A549 (cell line): ENCODE measurements around the gene CDYL2. TPM values are rescaled to one million over a fixed set of nuclear protein-coding genes. Genes with fewer than 3 reads are reported as not detected.

Experiments used
- ATAC-seq, 2 experiments: fragments of 200-7000 bp in 1 of 2; fragments of >200 bp in 1 of 2; cut with Nextera tagmentation in 1 of 2; cut with Tn5 transposase in 1 of 2; 3 replicates each; pipeline versions ENCODE4 v1.8.0 to v1.9.1; 2018 to 2020; ENCODE audit warnings: mild to moderate bottlenecking in 1 of 2, moderate library complexity in 1 of 2
- CTCF ChIA-PET: fragments of 300-600 bp; sonication (Branson Sonifier 250); formaldehyde crosslinking; extraction: SDS; loops from one replicate; lab custom pipeline; 2021; ENCODE audit warnings: antibody characterized with exemption, inconsistent platforms; lab: Yijun Ruan, JAX
- POLR2A ChIA-PET: fragments of 350-600 bp; formaldehyde crosslinking; extraction: SDS; loops from one replicate; lab custom pipeline; 2021; ENCODE audit warnings: antibody characterized with exemption, inconsistent platforms; lab: Yijun Ruan, JAX
- DNase-seq, 2 experiments: peaks; one replicate each; pipeline versions ENCODE4 v3.0.0 to v3.0.0-alpha.2; 2011 to 2016; ENCODE audit warnings: low read depth in 1 of 2, low spot score in 1 of 2
- FAIRE-seq: peaks from 2 replicates; lab custom pipeline; 2011; peaks lifted over from hg19 to GRCh38; lab: Jason Lieb, UNC
- H3K27ac ChIP-seq, 2 experiments: fragments of >200 bp; sonication (Bioruptor Twin); formaldehyde crosslinking; 3 replicates each; pipeline ENCODE4 v1.5.1; 2016 to 2017
- H3K4me1 ChIP-seq: fragments of >200 bp; sonication (Bioruptor Twin); formaldehyde crosslinking; 3 replicates; pipeline ENCODE4 v1.6.1; 2016
- H3K4me2 ChIP-seq: fragments of >200 bp; sonication (Bioruptor Twin); formaldehyde crosslinking; 3 replicates; pipeline ENCODE4 v1.6.1; 2016
- H3K4me3 ChIP-seq: fragments of >200 bp; sonication (Bioruptor Twin); formaldehyde crosslinking; 3 replicates; pipeline ENCODE4 v1.5.1; 2016
- H3K9me3 ChIP-seq: fragments of >200 bp; sonication (Bioruptor Twin); formaldehyde crosslinking; 3 replicates; pipeline ENCODE4 v1.6.1; 2016
- CBX8 ChIP-seq: fragments of 200-600 bp; sonication (generic); IDR thresholded peaks from 2 replicates; pipeline ENCODE4 v1.6.1; 2016
- CHD4 ChIP-seq: fragments of 200-600 bp; sonication (generic); IDR thresholded peaks from 2 replicates; pipeline ENCODE4 v1.6.1; 2016; ENCODE audit warnings: antibody characterized with exemption, mild to moderate bottlenecking, borderline replicate concordance
- EHF ChIP-seq: fragments of 250-450 bp; sonication (Bioruptor Pico); IDR thresholded peaks from 2 replicates; pipeline ENCODE4 v1.5.0; 2020; ENCODE audit warnings: mild to moderate bottlenecking
- EHMT2 ChIP-seq: fragments of 200-600 bp; sonication (generic); IDR thresholded peaks from 2 replicates; pipeline ENCODE4 v1.6.1; 2016; ENCODE audit warnings: antibody characterized with exemption, low read depth, mild to moderate bottlenecking, moderate library complexity
- EP300 ChIP-seq, 2 experiments: fragments of >200 bp; sonication (Bioruptor Twin); formaldehyde crosslinking; IDR thresholded peaks; 2 replicates in 1 of 2; 3 replicates in 1 of 2; pipeline ENCODE4 v1.6.1; 2016 to 2017
- FOSB ChIP-seq: fragments of 250-450 bp; sonication (Bioruptor Pico); IDR thresholded peaks from 2 replicates; pipeline ENCODE4 v1.5.0; 2020; ENCODE audit warnings: mild to moderate bottlenecking, moderate library complexity
- FOXS1 ChIP-seq: fragments of 250-450 bp; sonication (Bioruptor Pico); IDR thresholded peaks from 2 replicates; pipeline ENCODE4 v1.5.0; 2020; ENCODE audit warnings: mild to moderate bottlenecking, moderate library complexity
- HEYL ChIP-seq: fragments of 250-450 bp; sonication (Bioruptor Pico); IDR thresholded peaks from 2 replicates; pipeline ENCODE4 v1.8.0; 2021; ENCODE audit warnings: mild to moderate bottlenecking, moderate library complexity
- HMGXB4 ChIP-seq: fragments of 250-450 bp; sonication (Bioruptor Pico); IDR thresholded peaks from 2 replicates; pipeline ENCODE4 v1.5.0; 2021; ENCODE audit warnings: mild to moderate bottlenecking, moderate library complexity, borderline replicate concordance
- HOXA7 ChIP-seq: fragments of 250-450 bp; sonication (Bioruptor Pico); IDR thresholded peaks from 2 replicates; pipeline ENCODE4 v1.5.0; 2020; ENCODE audit warnings: mild to moderate bottlenecking, moderate library complexity
- HOXB13 ChIP-seq: fragments of 250-450 bp; sonication (Bioruptor Pico); IDR thresholded peaks from 2 replicates; pipeline ENCODE4 v1.5.0; 2020; ENCODE audit warnings: low read depth, mild to moderate bottlenecking, moderate library complexity
- JUN ChIP-seq, 2 experiments: fragments of >200 bp; sonication (Bioruptor Twin); formaldehyde crosslinking; IDR thresholded peaks; 2 replicates in 1 of 2; 3 replicates in 1 of 2; pipeline ENCODE4 v1.6.1; 2016 to 2017
- JUNB ChIP-seq: fragments of >200 bp; sonication (Bioruptor Twin); formaldehyde crosslinking; IDR thresholded peaks from 2 replicates; pipeline ENCODE4 v1.6.1; 2016
- KDM1A ChIP-seq: fragments of 200-600 bp; sonication (generic); IDR thresholded peaks from 2 replicates; pipeline ENCODE4 v1.6.1; 2016; ENCODE audit warnings: low read depth, mild to moderate bottlenecking
- MAX ChIP-seq: IDR thresholded peaks from 2 replicates; pipeline ENCODE4 v1.6.1; 2012
- MAZ ChIP-seq: fragments of 150-350 bp; IDR thresholded peaks from 2 replicates; pipeline ENCODE4 v1.6.1; 2014; ENCODE audit warnings: antibody characterized with exemption, low read depth, low read length, borderline replicate concordance
- NPAS2 ChIP-seq: fragments of 250-450 bp; sonication (Bioruptor Pico); IDR thresholded peaks from 2 replicates; pipeline ENCODE4 v1.8.0; 2022; ENCODE audit warnings: mild to moderate bottlenecking, moderate library complexity, borderline replicate concordance
- PHF8 ChIP-seq: fragments of 200-600 bp; sonication (generic); IDR thresholded peaks from 2 replicates; pipeline ENCODE4 v1.6.1; 2016; ENCODE audit warnings: low read depth, mild to moderate bottlenecking, antibody characterized with exemption, moderate library complexity, borderline replicate concordance
- POLR2A ChIP-seq: IDR thresholded peaks from 2 replicates; pipeline ENCODE4 v1.6.1; 2012; ENCODE audit warnings: mild to moderate bottlenecking, low read length
- RARB ChIP-seq: fragments of 250-450 bp; sonication (Bioruptor Pico); IDR thresholded peaks from 2 replicates; pipeline ENCODE4 v1.8.0; 2021; ENCODE audit warnings: mild to moderate bottlenecking, moderate library complexity
- SMC3 ChIP-seq: fragments of >200 bp; sonication (Bioruptor Twin); formaldehyde crosslinking; IDR thresholded peaks from 3 replicates; pipeline ENCODE4 v1.6.1; 2018; ENCODE audit warnings: inconsistent platforms
- ZFP36 ChIP-seq: fragments of 450-650 bp; IDR thresholded peaks from 2 replicates; pipeline ENCODE4 v1.6.1; 2014; ENCODE audit warnings: borderline replicate concordance; ENCODE audit not compliant: partially characterized antibody
- ZNF302 ChIP-seq: fragments of 250-450 bp; sonication (Bioruptor Pico); IDR thresholded peaks from 2 replicates; pipeline ENCODE4 v1.9.0; 2021; ENCODE audit warnings: inconsistent platforms, mild to moderate bottlenecking, moderate library complexity
- ZSCAN20 ChIP-seq: fragments of 250-450 bp; sonication (Bioruptor Pico); IDR thresholded peaks from 2 replicates; pipeline ENCODE4 v1.8.0; 2022; ENCODE audit warnings: mild to moderate bottlenecking, moderate library complexity
- WGBS: methylation state at CpG from one replicate; pipeline ENCODE4 v1.1.6; 2017; ENCODE audit errors: missing lambda C conversion rate; 5-methylcytosine and 5-hydroxymethylcytosine counted together
- polyA plus RNA-seq, 4 experiments: library from polyadenylated mRNA; depleted of rRNA in 3 of 4; stranded (reverse); fragments of >200 nt; fragmentation: RNase III in 1 of 4; extraction: RNeasy Plus Mini Kit Qiagen cat#74134 plus additional on column Dnase treatment in 1 of 4; gene quantifications; 2 replicates in 3 of 4; 3 replicates in 1 of 4; pipeline ENCODE4 v1.2.3, GENCODE V29; 2011 to 2017
- TF ChIP-seq, protein P1 (sequence below): fragments of 150-350 bp; IDR thresholded peaks from 2 replicates; pipeline ENCODE4 v1.6.1; 2014; ENCODE audit warnings: low read depth, mild to moderate bottlenecking, low read length
- TF ChIP-seq, protein P2 (sequence below): fragments of 250-450 bp; sonication (Bioruptor Pico); IDR thresholded peaks from 2 replicates; pipeline ENCODE4 v1.5.0; 2020; ENCODE audit warnings: low read depth, mild to moderate bottlenecking, moderate library complexity
- TF ChIP-seq, protein P3 (sequence below): fragments of >200 bp; sonication (Bioruptor Twin); formaldehyde crosslinking; IDR thresholded peaks from 2 replicates; pipeline ENCODE4 v1.6.1; 2016

Gene CDYL2
- polyA plus RNA-seq, 2 of the 4 experiments (the other 2 are of a cell fraction): 0.05 to 0.10 TPM

GRCh38 chr16:80583466-80583865, 220.9 kb downstream of the CDYL2 start:
- POLR2A ChIA-PET: no interaction called here
- Histone ChIP-seq H3K4me1 (no peaks in the 10 kb centered on the region), H3K27ac (no peak overlapping the region), H3K9me3 (no peaks in the 10 kb centered on the region), H3K4me3 (no peak overlapping the region)
- CTCF ChIA-PET: interaction anchor here (0.6 to 0.7 kb wide), 2 partner anchors 57 to 976 kb away, joined by 3 read pairs; no protein-coding TSS in a partner anchor
- DNase-seq (no peak), ATAC-seq (no peak)
- TF ChIP-seq CBX8: no peak
- no peak for TF ChIP-seq HOXB13
- TF ChIP-seq ZFP36: no peak
- TF ChIP-seq EHF (CRISPR knock-in tag): no peak
- no peak for TF ChIP-seq POLR2A
- TF ChIP-seq, all 56 proteins: peak for 0
- FAIRE-seq: no peak
- no peak overlapping the region for H3K4me2 ChIP-seq
- 6% methylated on average over 3 of the region's 3 CpGs for WGBS

DNA sequence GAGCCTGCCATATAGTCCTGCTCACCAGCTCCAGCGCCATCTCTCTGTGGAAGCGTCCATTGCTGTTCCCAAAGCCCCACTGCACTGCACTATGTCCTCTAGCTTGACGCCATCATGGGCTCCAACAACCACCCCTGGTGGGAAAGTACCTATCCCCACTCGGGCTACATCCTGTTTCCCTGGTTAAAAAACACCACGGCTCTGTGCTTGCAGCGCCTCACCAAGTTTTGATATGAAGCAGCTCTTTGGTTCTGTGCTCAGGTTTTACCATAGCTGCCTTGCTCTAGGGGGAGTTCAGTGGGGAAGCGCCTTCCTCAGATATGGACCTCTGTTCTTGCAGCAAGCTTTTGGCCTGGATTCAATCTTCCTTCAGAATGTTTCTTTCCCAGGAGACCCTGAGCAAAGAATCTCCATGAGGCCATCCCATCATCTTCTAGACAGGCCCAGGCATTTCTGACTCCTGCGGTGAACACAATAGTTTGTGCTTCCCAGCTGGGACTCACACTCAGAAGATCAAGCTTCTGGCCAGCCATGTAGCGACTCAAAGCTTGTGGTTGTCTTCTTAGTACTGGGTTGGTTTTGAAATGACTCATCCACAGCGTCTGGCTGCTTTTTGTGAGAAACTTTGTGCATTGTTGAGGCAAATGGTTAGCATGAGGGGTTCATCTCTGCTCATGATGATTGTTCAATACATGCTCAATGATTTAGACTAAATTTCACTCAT, 224.1 kb downstream of the CDYL2 start:
- peak in 1 of 2 experiments; percentile 4 for DNase-seq

DNA sequence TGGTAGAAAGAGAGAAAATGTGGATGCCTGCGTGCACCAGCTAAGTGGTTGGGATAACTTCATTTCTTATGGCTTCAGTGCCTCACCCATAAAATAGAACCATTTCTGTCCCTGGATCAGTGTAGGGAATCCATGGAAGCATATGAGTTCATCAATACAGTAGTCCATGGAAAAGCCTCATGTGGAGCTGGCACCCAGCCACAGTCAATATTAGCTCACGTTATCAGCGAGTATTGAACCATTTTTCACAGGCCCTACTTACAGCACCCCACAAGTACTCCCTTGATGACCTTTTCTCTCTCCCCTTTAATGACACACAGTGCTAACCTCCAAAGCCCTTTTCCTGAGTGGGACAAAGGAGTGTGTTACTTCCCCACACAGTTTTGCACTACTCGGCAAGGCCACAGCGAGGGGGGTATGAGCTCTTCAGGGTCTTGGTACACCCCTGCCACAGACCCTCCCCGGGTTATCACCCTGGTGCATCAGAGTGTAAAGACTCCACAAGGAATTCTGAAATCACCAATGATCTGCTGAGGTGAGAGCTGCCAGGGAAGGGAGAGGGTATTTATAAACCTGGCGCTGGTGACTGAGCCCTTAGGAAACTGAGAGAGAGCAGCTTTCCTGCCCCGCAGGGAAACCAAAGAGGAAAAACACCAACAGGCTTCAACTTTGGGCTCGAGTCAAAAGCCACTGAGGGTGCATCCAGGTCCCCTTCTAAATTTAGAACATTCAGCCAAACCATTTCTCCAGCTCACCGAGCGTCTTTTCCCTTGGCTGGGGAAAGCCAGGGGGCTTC, 226.7 kb downstream of the CDYL2 start:
- CTCF ChIA-PET: no interaction called here
- Histone ChIP-seq H3K9me3 (no peaks in the 10 kb centered on the region), H3K4me2 (no peak overlapping the region), H3K4me1 (no peaks in the 10 kb centered on the region), H3K4me3 (no peak overlapping the region), H3K27ac (no peak overlapping the region)
- DNase-seq: no peak
- 14% methylated on average over 11 of the region's 11 CpGs for WGBS
- FAIRE-seq: no peak
- POLR2A ChIA-PET: no interaction called here
- no peak for ATAC-seq
- TF ChIP-seq POLR2A (no peak), ZFP36 (no peak), CHD4 (no peak), PHF8 (no peak), JUN (IDR thresholded peaks at IDR 0.05) (no peak), FOXS1 (CRISPR knock-in tag) (no peak), EP300 (IDR thresholded peaks at IDR 0.05) (no peak), HEYL (CRISPR knock-in tag) (no peak), ZNF302 (no peak), MAZ (no peak), MAX (no peak), RARB (CRISPR knock-in tag) (no peak), HMGXB4 (no peak), CBX8 (no peak), NPAS2 (no peak), SMC3 (no peak), EHMT2 (no peak)
- TF ChIP-seq, protein P1, sequence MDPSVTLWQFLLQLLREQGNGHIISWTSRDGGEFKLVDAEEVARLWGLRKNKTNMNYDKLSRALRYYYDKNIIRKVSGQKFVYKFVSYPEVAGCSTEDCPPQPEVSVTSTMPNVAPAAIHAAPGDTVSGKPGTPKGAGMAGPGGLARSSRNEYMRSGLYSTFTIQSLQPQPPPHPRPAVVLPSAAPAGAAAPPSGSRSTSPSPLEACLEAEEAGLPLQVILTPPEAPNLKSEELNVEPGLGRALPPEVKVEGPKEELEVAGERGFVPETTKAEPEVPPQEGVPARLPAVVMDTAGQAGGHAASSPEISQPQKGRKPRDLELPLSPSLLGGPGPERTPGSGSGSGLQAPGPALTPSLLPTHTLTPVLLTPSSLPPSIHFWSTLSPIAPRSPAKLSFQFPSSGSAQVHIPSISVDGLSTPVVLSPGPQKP: no peak

More for the DNA sequence above, 224.1 kb downstream of the CDYL2 start:
- ChIA-PET POLR2A (no interaction called here), CTCF (interaction anchor here (0.6 to 1.1 kb wide), 2 partner anchors 145 to 979 kb away, joined by 3 to 4 read pairs; no protein-coding TSS in a partner anchor)
- Histone ChIP-seq H3K4me1 (no peaks in the 10 kb centered on the region), H3K4me2 (no peak overlapping the region), H3K4me3 (no peak overlapping the region), H3K27ac (no peak overlapping the region), H3K9me3 (no peaks in the 10 kb centered on the region)
- FAIRE-seq: no peak
- 19% methylated on average over 10 of the region's 10 CpGs for WGBS
- TF ChIP-seq FOSB (CRISPR knock-in tag) (no peak), KDM1A (no peak), ZSCAN20 (CRISPR knock-in tag) (no peak), SMC3 (no peak), HOXA7 (CRISPR knock-in tag) (no peak), FOXS1 (CRISPR knock-in tag) (no peak), EHF (CRISPR knock-in tag) (no peak), CBX8 (no peak), PHF8 (no peak), HOXB13 (no peak), JUNB (no peak)
- TF ChIP-seq, protein P2, sequence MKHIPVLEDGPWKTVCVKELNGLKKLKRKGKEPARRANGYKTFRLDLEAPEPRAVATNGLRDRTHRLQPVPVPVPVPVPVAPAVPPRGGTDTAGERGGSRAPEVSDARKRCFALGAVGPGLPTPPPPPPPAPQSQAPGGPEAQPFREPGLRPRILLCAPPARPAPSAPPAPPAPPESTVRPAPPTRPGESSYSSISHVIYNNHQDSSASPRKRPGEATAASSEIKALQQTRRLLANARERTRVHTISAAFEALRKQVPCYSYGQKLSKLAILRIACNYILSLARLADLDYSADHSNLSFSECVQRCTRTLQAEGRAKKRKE (CRISPR knock-in tag): no peak
- TF ChIP-seq, protein P1: no peak
- TF ChIP-seq, protein P3, sequence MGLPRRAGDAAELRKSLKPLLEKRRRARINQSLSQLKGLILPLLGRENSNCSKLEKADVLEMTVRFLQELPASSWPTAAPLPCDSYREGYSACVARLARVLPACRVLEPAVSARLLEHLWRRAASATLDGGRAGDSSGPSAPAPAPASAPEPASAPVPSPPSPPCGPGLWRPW: no peak
- ATAC-seq: no peak
